H1 (cell line): ENCODE measurements around the gene SLC3A2. TPM values are rescaled to one million over a fixed set of nuclear protein-coding genes. Genes with fewer than 3 reads are reported as not detected.

Experiments used
- SAP30 ChIP-seq: fragments of 300-600 bp; sonication (generic); IDR thresholded peaks from 2 replicates; pipeline ENCODE4 v1.7.1; 2012; ENCODE audit warnings: low read length, moderate library complexity, mild to moderate bottlenecking, inconsistent platforms; ENCODE audit not compliant: insufficient read depth, insufficient replicate concordance
- polyA plus RNA-seq, 7 experiments: library from polyadenylated mRNA; depleted of rRNA in 3 of 7; stranded (reverse) in 5 of 7; unstranded in 2 of 7; fragments of >200 nt in 5 of 7; fragments of 200-250 nt in 2 of 7; gene quantifications; 1 replicate in 5 of 7; 2 replicates in 1 of 7; 4 replicates in 1 of 7; pipeline versions ENCODE4 v1.2.1 to v1.2.3, GENCODE V29; 2011 to 2013; ENCODE audit warnings: missing spikeins in 2 of 7, mixed read lengths in 2 of 7
- total RNA-seq: library from RNA; stranded (reverse); fragmentation: NEBNext Ultra II Directional; extraction: Animal tissue kit (Norgen Biotek cat#: 25700); gene quantifications from 2 replicates; pipeline ENCODE4 v1.2.1, GENCODE V29; 2021

The SLC3A2 gene
- total and polyA plus RNA-seq, 2 of the 8 experiments (the other 6 are each of a cell fraction or from before 2014, with no cell fraction given) = 410 to 435 TPM

GRCh38 chr11:62856333-62856895 lies 24.3 kb upstream of the SLC3A2 start (continued):
- TF ChIP-seq SAP30 = no peak
- TF ChIP-seq, all 59 proteins: peak for 0
